ENCODE measurements around the gene CAPN15.

- TF ChIP-seq CTCF (IDR thresholded peaks at IDR 0.05) (no peak), POLR2A (IDR thresholded peaks at IDR 0.05) (no peak)
Measured at GRCh38 chr16:502179-502943, 25.2 kb upstream of the CAPN15 start.

All from thyroid gland (tissue), 4 donors.